Brain microvascular endothelial cell (primary cell): ENCODE data around the gene MISP.

ENCODE experiments used
- DNase-seq: peaks from one replicate; pipeline ENCODE4 v3.0.0-alpha.2; 2020
- H3K27ac ChIP-seq: fragments of 250-450 bp; sonication (Bioruptor Pico); 2 replicates; pipeline ENCODE4 v1.5.1; 2020; ENCODE audit warnings: mild to moderate bottlenecking, moderate library complexity
- H3K27me3 ChIP-seq: fragments of 250-450 bp; sonication (Bioruptor Pico); replicated peaks from 2 replicates; pipeline ENCODE4 v1.5.1; 2020; ENCODE audit warnings: mild to moderate bottlenecking
- H3K36me3 ChIP-seq: fragments of 250-450 bp; sonication (Bioruptor Pico); replicated peaks from 2 replicates; pipeline ENCODE4 v1.5.1; 2020; ENCODE audit warnings: mild to moderate bottlenecking
- H3K4me3 ChIP-seq: 2 replicates; pipeline ENCODE4 v1.5.1; 2011; ENCODE audit warnings: low read depth, mild to moderate bottlenecking, control low read depth, low read length, moderate library complexity
- in situ Hi-C: cut with HindIII; loops from 2 replicates; pipeline ENCODE4 v1.10.0; 2017; ENCODE audit warnings: low sequenced_read_pairs, low pct_ligation_motif_present
- TF ChIP-seq, protein P1 (sequence below): IDR thresholded peaks from 2 replicates; pipeline ENCODE4 v1.5.1; 2011; ENCODE audit warnings: low read depth, mild to moderate bottlenecking, moderate library complexity, low read length, control low read depth, inconsistent platforms; ENCODE audit errors: missing control alignments

MISP gene

DNA sequence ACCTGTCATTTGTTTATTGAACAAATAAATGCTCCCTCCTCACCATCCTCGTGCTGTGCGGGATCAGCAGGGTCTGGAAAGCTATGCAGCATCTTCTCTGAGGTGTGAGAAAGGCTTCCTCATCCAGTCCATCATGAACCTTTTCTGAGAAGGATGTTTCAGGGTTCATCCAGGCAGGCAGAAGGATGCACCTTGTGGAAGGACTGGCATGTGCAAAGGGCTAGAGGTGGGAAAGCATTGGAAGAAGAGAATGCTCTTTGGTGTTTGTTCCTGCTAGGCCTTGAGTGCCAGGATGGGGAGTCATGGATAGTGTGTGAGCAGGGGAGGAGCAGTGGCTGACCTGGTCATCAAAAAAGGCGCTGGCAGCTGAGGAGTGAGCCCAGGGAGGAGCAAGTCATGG lies 35.6 kb upstream of the MISP start:
- TF ChIP-seq, protein P1, sequence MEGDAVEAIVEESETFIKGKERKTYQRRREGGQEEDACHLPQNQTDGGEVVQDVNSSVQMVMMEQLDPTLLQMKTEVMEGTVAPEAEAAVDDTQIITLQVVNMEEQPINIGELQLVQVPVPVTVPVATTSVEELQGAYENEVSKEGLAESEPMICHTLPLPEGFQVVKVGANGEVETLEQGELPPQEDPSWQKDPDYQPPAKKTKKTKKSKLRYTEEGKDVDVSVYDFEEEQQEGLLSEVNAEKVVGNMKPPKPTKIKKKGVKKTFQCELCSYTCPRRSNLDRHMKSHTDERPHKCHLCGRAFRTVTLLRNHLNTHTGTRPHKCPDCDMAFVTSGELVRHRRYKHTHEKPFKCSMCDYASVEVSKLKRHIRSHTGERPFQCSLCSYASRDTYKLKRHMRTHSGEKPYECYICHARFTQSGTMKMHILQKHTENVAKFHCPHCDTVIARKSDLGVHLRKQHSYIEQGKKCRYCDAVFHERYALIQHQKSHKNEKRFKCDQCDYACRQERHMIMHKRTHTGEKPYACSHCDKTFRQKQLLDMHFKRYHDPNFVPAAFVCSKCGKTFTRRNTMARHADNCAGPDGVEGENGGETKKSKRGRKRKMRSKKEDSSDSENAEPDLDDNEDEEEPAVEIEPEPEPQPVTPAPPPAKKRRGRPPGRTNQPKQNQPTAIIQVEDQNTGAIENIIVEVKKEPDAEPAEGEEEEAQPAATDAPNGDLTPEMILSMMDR, result no peak
- DNase-seq, result no peak
- Histone ChIP-seq H3K27me3 (peaks cover 8% of the 10 kb centered on the region), H3K27ac (no peak overlapping the region), H3K36me3 (no peaks in the 10 kb centered on the region), H3K4me3 (no peak overlapping the region)
- in situ Hi-C loops, result no loop called here

- Histone ChIP-seq H3K4me3 (no peak overlapping the region), H3K27ac (no peak overlapping the region), H3K36me3 (no peaks in the 10 kb centered on the region), H3K27me3 (peaks cover 8% of the 10 kb centered on the region)
- in situ Hi-C loops, result no loop called here
- DNase-seq, result no peak
- TF ChIP-seq, protein P1, result no peak
Observed at GRCh38 chr19:718251-718951, 32.5 kb upstream of the MISP start.

DNA sequence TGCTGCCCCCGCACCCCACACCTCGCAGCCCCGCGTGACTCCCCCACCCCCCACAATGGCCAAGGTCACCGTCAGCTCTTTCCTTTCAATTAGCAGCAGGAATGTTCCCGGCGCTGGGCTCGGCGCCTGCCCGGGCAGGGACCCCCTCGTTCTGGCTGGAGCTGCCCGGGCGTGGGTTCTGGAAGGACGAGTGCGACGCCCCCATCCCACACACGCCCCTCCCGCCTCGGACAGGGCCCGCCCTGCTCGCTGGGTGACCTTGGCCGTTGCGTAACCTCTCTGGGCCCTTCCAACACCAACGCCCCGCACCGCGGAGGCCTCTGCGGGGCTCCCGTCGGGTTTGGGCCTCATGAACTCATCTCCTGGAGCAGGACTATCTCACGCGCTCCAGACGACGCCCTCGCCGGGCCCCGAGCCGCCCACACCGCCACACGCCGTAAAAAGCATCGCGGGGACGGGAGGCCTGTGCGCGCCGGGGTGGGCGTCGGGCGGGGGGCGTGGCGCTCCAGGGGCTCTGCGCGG lies 31.9 kb upstream of the MISP start:
- in situ Hi-C loops, result no loop called here
- TF ChIP-seq, protein P1, result no peak

GRCh38 chr19:719636-720344 lies 31.1 kb upstream of the MISP start:
- Histone ChIP-seq H3K27me3 (peaks cover 8% of the 10 kb centered on the region), H3K36me3 (no peaks in the 10 kb centered on the region), H3K4me3 (no peak overlapping the region), H3K27ac (no peak overlapping the region)
- TF ChIP-seq, protein P1, result no peak
- no peak for DNase-seq
- in situ Hi-C loops, result no loop called here

More for the DNA sequence above, 31.9 kb upstream of the MISP start:
- Histone ChIP-seq H3K4me3 (no peak overlapping the region), H3K36me3 (no peaks in the 10 kb centered on the region), H3K27me3 (peaks cover 8% of the 10 kb centered on the region), H3K27ac (no peak overlapping the region)
- no peak for DNase-seq

GRCh38 chr19:720345-721160 lies 30.4 kb upstream of the MISP start:
- no peak for DNase-seq
- Histone ChIP-seq H3K4me3 (no peak overlapping the region), H3K27ac (no peak overlapping the region), H3K36me3 (no peaks in the 10 kb centered on the region), H3K27me3 (peaks cover 8% of the 10 kb centered on the region)
- in situ Hi-C loops, result no loop called here
- TF ChIP-seq, protein P1, result no peak
